GM12878 (cell line): Measurements from ENCODE around the gene DNAAF5. TPM values are rescaled to one million over a fixed set of nuclear protein-coding genes. Genes with fewer than 3 reads are reported as not detected.

ENCODE experiments used
- ATAC-seq: fragments of 200-7000 bp; cut with Tn5 transposase; 3 replicates; pipeline ENCODE4 v1.9.1; 2020; ENCODE audit warnings: mild to moderate bottlenecking, moderate library complexity
- BruUV-seq: library from RNA; stranded (reverse); fragments of 400-500 nt; replicated peaks from 2 replicates; lab custom pipeline; 2021; lab: Mats Ljungman, UMichigan
- CTCF ChIA-PET: fragments of 300-600 bp; sonication (Branson Sonifier 250); formaldehyde crosslinking; extraction: SDS; loops from one replicate; lab custom pipeline; 2021; ENCODE audit warnings: inconsistent platforms; lab: Yijun Ruan, JAX
- POLR2A ChIA-PET: fragments of 350-600 bp; formaldehyde crosslinking; extraction: SDS; loops from one replicate; lab custom pipeline; 2021; ENCODE audit warnings: inconsistent platforms; lab: Charles Lee
- RAD21 ChIA-PET: fragments of 300-600 bp; sonication (Branson Sonifier 250); formaldehyde crosslinking; loops from one replicate; lab custom pipeline; 2023; ENCODE audit warnings: antibody characterized with exemption; ENCODE audit not compliant: unreplicated experiment; lab: Charles Lee
- SMC1A ChIA-PET: fragments of 300-600 bp; sonication (Branson Sonifier 250); formaldehyde crosslinking; loops from one replicate; lab custom pipeline; 2023; ENCODE audit not compliant: unreplicated experiment, uncharacterized antibody; lab: Charles Lee
- DNase-seq: peaks from one replicate; pipeline ENCODE4 v3.0.0-alpha.2; 2011; ENCODE audit warnings: low read depth, low spot score
- FAIRE-seq: peaks from 3 replicates; lab custom pipeline; 2011; peaks lifted over from hg19 to GRCh38; lab: Jason Lieb, UNC
- H2AFZ ChIP-seq: 2 replicates; pipeline ENCODE4 v1.6.0; 2011; ENCODE audit warnings: low read depth, low read length, control low read depth; ENCODE audit not compliant: control insufficient read depth
- H3K27ac ChIP-seq: 2 replicates; pipeline ENCODE4 v1.5.1; 2011; ENCODE audit warnings: control low read depth; ENCODE audit not compliant: control insufficient read depth, insufficient read depth
- H3K27me3 ChIP-seq, 2 experiments: replicated peaks in 1 of 2; 2 replicates each; pipeline versions ENCODE4 v1.6.0 to v1.6.1; 2011; ENCODE audit warnings: low read length in 1 of 2; ENCODE audit not compliant: control insufficient read depth in 2 of 2, insufficient read depth in 2 of 2
- H3K36me3 ChIP-seq, 2 experiments: 2 replicates each; pipeline ENCODE4 v1.5.1; 2011; ENCODE audit warnings: low read length in 1 of 2; ENCODE audit not compliant: control insufficient read depth in 2 of 2, insufficient read depth in 2 of 2
- H3K4me1 ChIP-seq: 2 replicates; pipeline ENCODE4 v1.6.1; 2011; ENCODE audit warnings: mild to moderate bottlenecking, low read length, moderate library complexity, mixed read lengths; ENCODE audit not compliant: control insufficient read depth, insufficient read depth
- H3K4me2 ChIP-seq: 2 replicates; pipeline ENCODE4 v1.6.0; 2011; ENCODE audit warnings: control low read depth; ENCODE audit not compliant: control insufficient read depth, insufficient read depth
- H3K4me3 ChIP-seq: fragments of 200-600 bp; sonication (generic); 2 replicates; pipeline ENCODE4 v1.5.1; 2016
- H3K79me2 ChIP-seq: 2 replicates; pipeline ENCODE4 v1.6.0; 2011; ENCODE audit warnings: low read length; ENCODE audit not compliant: control insufficient read depth, insufficient read depth
- H3K9ac ChIP-seq: 2 replicates; pipeline ENCODE4 v1.8.0; 2011; ENCODE audit warnings: low read length, control low read depth, mixed read lengths; ENCODE audit not compliant: control insufficient read depth, insufficient read depth
- H3K9me3 ChIP-seq: replicated peaks from 3 replicates; pipeline ENCODE4 v1.5.1; 2011; ENCODE audit warnings: mild to moderate bottlenecking, low read length; ENCODE audit not compliant: control insufficient read depth, insufficient read depth
- H4K20me1 ChIP-seq: 2 replicates; pipeline ENCODE4 v1.6.0; 2011; ENCODE audit not compliant: control insufficient read depth, insufficient read depth
- CBX3 ChIP-seq: fragments of 200-600 bp; sonication (generic); IDR thresholded peaks from 2 replicates; pipeline ENCODE4 v1.6.1; 2016; ENCODE audit warnings: low read depth, borderline replicate concordance
- NFIC ChIP-seq: IDR thresholded peaks from 2 replicates; pipeline ENCODE4 v1.6.1; 2012; ENCODE audit warnings: low read depth, mild to moderate bottlenecking, inconsistent platforms, low read length, moderate library complexity
- SUZ12 ChIP-seq: fragments of 200-600 bp; sonication (generic); IDR thresholded peaks from one replicate; pipeline ENCODE4 v1.6.1; 2018; ENCODE audit warnings: antibody characterized with exemption, mild to moderate bottlenecking; ENCODE audit not compliant: unreplicated experiment
- WGBS: methylation state at CpG from one replicate; pipeline ENCODE4 v1.1.6; 2016; ENCODE audit warnings: low lambda C conversion rate; ENCODE audit not compliant: insufficient replicate concordance, insufficient coverage; ENCODE audit errors: missing lambda C conversion rate; 5-methylcytosine and 5-hydroxymethylcytosine counted together
- in situ Hi-C: fragments of 300-500 bp; cut with MboI; formaldehyde crosslinking; loops from 9 replicates; pipeline ENCODE4 v1.14.3; 2018; ENCODE audit warnings: mixed read lengths
- intact Hi-C: fragments of 100-400 bp; cut with micrococcal nuclease; formaldehyde crosslinking; loops from one replicate; pipeline ENCODE4 v1.14.2; 2022; ENCODE audit not compliant: unreplicated experiment
- polyA plus RNA-seq, 11 experiments: library from polyadenylated mRNA; depleted of rRNA in 4 of 11; unstranded in 6 of 11; stranded (reverse) in 5 of 11; fragments of >200 nt; fragmentation: Nextera tagmentation in 4 of 11; fragmentation: Illumina TruSeq in 1 of 11; extraction: Ambion mirVana in 4 of 11; extraction: Trizol in 1 of 11; gene quantifications; 1 replicate in 1 of 11; 2 replicates in 10 of 11; pipeline versions ENCODE4 v1.2.1 to v1.2.3, GENCODE V29; 2011 to 2016; ENCODE audit warnings: inconsistent platforms in 2 of 11, missing spikeins in 2 of 11, low read depth in 1 of 11
- total RNA-seq, 4 experiments: library from RNA; depleted of rRNA in 3 of 4; stranded (reverse); fragments of >200 nt in 3 of 4; fragmentation: Illumina TruSeq in 1 of 4; extraction: Trizol in 1 of 4; gene quantifications; 2 replicates each; pipeline versions ENCODE4 v1.2.1 to v1.2.3, GENCODE V29; 2013 to 2021
- TF ChIP-seq, protein P1 (sequence below): fragments of 450-650 bp; formaldehyde crosslinking; IDR thresholded peaks from 2 replicates; pipeline ENCODE4 v1.4.0; 2020; ENCODE audit warnings: mild to moderate bottlenecking, moderate library complexity
- TF ChIP-seq, protein P2 (sequence below): fragments of 450-650 bp; IDR thresholded peaks from 2 replicates; pipeline ENCODE4 v1.6.1; 2014; ENCODE audit warnings: mild to moderate bottlenecking

DNAAF5 gene
- total and polyA plus RNA-seq, 10 of the 15 experiments (the other 5 are each of a cell fraction or from before 2014, with no cell fraction given): 1.8 to 38.3 (median 9.2) TPM

DNA sequence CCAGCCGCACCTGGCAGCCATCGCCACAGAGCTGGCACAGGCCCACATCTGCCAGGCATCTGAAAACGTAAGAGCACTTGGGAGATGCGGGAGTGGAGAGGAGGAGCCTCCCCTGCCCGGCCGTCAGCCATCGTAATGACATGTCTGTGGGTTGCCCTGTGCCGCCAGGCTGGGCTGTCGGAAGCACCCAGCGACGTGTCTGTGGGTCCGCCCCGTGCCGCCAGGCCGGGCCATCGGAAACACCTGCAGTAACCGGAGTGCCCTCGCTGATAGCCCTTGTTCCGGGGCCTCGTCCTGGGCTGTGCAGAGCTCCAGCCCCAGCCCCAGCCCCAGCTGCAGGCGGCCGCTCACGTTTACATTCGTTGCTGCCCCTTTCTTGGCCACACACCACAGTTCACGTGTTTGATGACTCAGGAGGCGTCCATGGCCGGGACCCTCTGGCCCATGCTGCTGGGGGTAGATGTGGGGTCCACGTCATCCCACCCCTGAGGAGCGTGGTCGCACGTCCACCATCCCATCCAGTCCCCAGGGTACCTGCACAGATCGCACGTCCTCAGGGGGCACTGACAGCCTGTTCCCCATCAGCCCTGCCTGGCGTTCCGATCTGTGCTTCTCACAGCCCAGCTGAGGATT is 30.5 kb downstream of the DNAAF5 start:
- WGBS: over 99% methylated on average over 33 of the region's 35 CpGs
- ATAC-seq (no peak), DNase-seq (no peak), FAIRE-seq (no peak)
- no peak overlapping the region for H2AFZ ChIP-seq
- in situ Hi-C loops (no loop called here), intact Hi-C loops (no loop called here)
- ChIA-PET POLR2A (no interaction called here), SMC1A (no interaction called here), CTCF (no interaction called here), RAD21 (no interaction called here)
- H3K36me3 ChIP-seq: peaks cover 5 to 22% of the 10 kb centered on the region in 2 experiments; a peak in 3 of 4 replicates
- BruUV-seq: no TSS peak
- no peaks in the 10 kb centered on the region for H3K79me2 ChIP-seq
- no peak overlapping the region for H3K9ac ChIP-seq
- H3K4me1 ChIP-seq: no peaks in the 10 kb centered on the region
- H3K9me3 ChIP-seq: no peaks in the 10 kb centered on the region
- no peaks in the 10 kb centered on the region for H4K20me1 ChIP-seq
- no peaks in the 10 kb centered on the region for H3K27me3 ChIP-seq
- no peak overlapping the region for H3K4me2 ChIP-seq
- no peak overlapping the region for H3K27ac ChIP-seq
- H3K4me3 ChIP-seq: no peak overlapping the region
- TF ChIP-seq CBX3: no peak
- no peak for TF ChIP-seq SUZ12
- TF ChIP-seq, protein P1, sequence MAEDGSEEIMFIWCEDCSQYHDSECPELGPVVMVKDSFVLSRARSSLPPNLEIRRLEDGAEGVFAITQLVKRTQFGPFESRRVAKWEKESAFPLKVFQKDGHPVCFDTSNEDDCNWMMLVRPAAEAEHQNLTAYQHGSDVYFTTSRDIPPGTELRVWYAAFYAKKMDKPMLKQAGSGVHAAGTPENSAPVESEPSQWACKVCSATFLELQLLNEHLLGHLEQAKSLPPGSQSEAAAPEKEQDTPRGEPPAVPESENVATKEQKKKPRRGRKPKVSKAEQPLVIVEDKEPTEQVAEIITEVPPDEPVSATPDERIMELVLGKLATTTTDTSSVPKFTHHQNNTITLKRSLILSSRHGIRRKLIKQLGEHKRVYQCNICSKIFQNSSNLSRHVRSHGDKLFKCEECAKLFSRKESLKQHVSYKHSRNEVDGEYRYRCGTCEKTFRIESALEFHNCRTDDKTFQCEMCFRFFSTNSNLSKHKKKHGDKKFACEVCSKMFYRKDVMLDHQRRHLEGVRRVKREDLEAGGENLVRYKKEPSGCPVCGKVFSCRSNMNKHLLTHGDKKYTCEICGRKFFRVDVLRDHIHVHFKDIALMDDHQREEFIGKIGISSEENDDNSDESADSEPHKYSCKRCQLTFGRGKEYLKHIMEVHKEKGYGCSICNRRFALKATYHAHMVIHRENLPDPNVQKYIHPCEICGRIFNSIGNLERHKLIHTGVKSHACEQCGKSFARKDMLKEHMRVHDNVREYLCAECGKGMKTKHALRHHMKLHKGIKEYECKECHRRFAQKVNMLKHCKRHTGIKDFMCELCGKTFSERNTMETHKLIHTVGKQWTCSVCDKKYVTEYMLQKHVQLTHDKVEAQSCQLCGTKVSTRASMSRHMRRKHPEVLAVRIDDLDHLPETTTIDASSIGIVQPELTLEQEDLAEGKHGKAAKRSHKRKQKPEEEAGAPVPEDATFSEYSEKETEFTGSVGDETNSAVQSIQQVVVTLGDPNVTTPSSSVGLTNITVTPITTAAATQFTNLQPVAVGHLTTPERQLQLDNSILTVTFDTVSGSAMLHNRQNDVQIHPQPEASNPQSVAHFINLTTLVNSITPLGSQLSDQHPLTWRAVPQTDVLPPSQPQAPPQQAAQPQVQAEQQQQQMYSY (CRISPR knock-in tag): no peak
- TF ChIP-seq, protein P2, sequence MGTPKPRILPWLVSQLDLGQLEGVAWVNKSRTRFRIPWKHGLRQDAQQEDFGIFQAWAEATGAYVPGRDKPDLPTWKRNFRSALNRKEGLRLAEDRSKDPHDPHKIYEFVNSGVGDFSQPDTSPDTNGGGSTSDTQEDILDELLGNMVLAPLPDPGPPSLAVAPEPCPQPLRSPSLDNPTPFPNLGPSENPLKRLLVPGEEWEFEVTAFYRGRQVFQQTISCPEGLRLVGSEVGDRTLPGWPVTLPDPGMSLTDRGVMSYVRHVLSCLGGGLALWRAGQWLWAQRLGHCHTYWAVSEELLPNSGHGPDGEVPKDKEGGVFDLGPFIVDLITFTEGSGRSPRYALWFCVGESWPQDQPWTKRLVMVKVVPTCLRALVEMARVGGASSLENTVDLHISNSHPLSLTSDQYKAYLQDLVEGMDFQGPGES: no peak
- no peak for TF ChIP-seq NFIC
